DOHH2 (cell line): ENCODE data around the gene TMEM266.

ENCODE experiments used
- H3F3A ChIP-seq: fragments of 200-600 bp; sonication (generic), shearing (Covaris generic); 2 replicates; pipeline ENCODE4 v1.6.0; 2016; ENCODE audit warnings: antibody characterized with exemption, mild to moderate bottlenecking; ENCODE audit not compliant: control insufficient read depth, insufficient read depth
- H3K27ac ChIP-seq: fragments of 200-600 bp; sonication (generic); 2 replicates; pipeline ENCODE4 v1.5.1; 2014; ENCODE audit warnings: low read depth, mild to moderate bottlenecking, low read length, moderate library complexity
- H3K27me3 ChIP-seq: fragments of 200-600 bp; sonication (generic); 2 replicates; pipeline ENCODE4 v1.6.1; 2014; ENCODE audit warnings: mild to moderate bottlenecking, low read length, mixed read lengths; ENCODE audit not compliant: control insufficient read depth
- H3K36me3 ChIP-seq: fragments of 200-600 bp; sonication (generic); 2 replicates; pipeline ENCODE4 v1.6.1; 2014; ENCODE audit warnings: mild to moderate bottlenecking, low read length, moderate library complexity, mixed read lengths; ENCODE audit not compliant: control insufficient read depth
- H3K4me1 ChIP-seq: fragments of 200-600 bp; sonication (generic); 2 replicates; pipeline ENCODE4 v1.6.1; 2014; ENCODE audit warnings: mild to moderate bottlenecking, low read length, mixed read lengths; ENCODE audit not compliant: control insufficient read depth
- H3K4me2 ChIP-seq: fragments of 200-600 bp; sonication (generic); 2 replicates; pipeline ENCODE4 v1.6.0; 2014; ENCODE audit warnings: mild to moderate bottlenecking, low read length, moderate library complexity
- H3K4me3 ChIP-seq: fragments of 200-600 bp; sonication (generic); 2 replicates; pipeline ENCODE4 v1.5.1; 2014; ENCODE audit warnings: mild to moderate bottlenecking, low read length, mixed read lengths
- H3K79me2 ChIP-seq: fragments of 200-600 bp; sonication (generic); 2 replicates; pipeline ENCODE4 v1.6.1; 2014; ENCODE audit warnings: mild to moderate bottlenecking, low read length, mixed read lengths; ENCODE audit not compliant: control insufficient read depth
- H3K9me2 ChIP-seq: fragments of 200-600 bp; sonication (generic); replicated peaks from 2 replicates; pipeline ENCODE4 v1.6.1; 2014; ENCODE audit warnings: mild to moderate bottlenecking, low read length, mixed read lengths; ENCODE audit not compliant: control insufficient read depth
- H3K9me3 ChIP-seq: fragments of 200-600 bp; sonication (generic); 2 replicates; pipeline ENCODE4 v1.6.1; 2014; ENCODE audit warnings: antibody characterized with exemption, low read length, mixed read lengths; ENCODE audit not compliant: control insufficient read depth, insufficient read depth
- H4K20me1 ChIP-seq: fragments of 200-600 bp; sonication (generic); 2 replicates; pipeline ENCODE4 v1.6.0; 2014; ENCODE audit warnings: low read depth, mild to moderate bottlenecking, antibody characterized with exemption, low read length, moderate library complexity; ENCODE audit not compliant: control insufficient read depth, insufficient read depth
- CTCF ChIP-seq: fragments of 200-600 bp; sonication (generic); IDR thresholded peaks from one replicate; pipeline ENCODE4 v1.5.1; 2014; ENCODE audit warnings: antibody characterized with exemption, mild to moderate bottlenecking, low read depth, low read length; ENCODE audit not compliant: poor library complexity, severe bottlenecking
- EZH2phosphoT487 ChIP-seq: fragments of 200-600 bp; sonication (generic); IDR thresholded peaks from 2 replicates; pipeline ENCODE4 v1.6.1; 2017; ENCODE audit warnings: borderline replicate concordance, mild to moderate bottlenecking, antibody characterized with exemption, low read length, moderate library complexity, mixed read lengths

TMEM266 gene

GRCh38 chr15:76024021-76024768, 35.6 kb upstream of the TMEM266 start:
- H3K36me3 ChIP-seq, result no peaks in the 10 kb centered on the region
- H3K4me3 ChIP-seq, result no peak overlapping the region
- no peak overlapping the region for H3K27ac ChIP-seq
- H3K9me2 ChIP-seq, result no peaks in the 10 kb centered on the region
- H3F3A ChIP-seq, result no peaks in the 10 kb centered on the region
- H4K20me1 ChIP-seq, result no peaks in the 10 kb centered on the region
- H3K27me3 ChIP-seq, result no peaks in the 10 kb centered on the region
- H3K79me2 ChIP-seq, result no peaks in the 10 kb centered on the region
- no peak overlapping the region for H3K4me2 ChIP-seq
- no peaks in the 10 kb centered on the region for H3K4me1 ChIP-seq
- TF ChIP-seq CTCF, result no peak
- no peak for TF ChIP-seq EZH2phosphoT487
- H3K9me3 ChIP-seq, result 0 out of 2 replicates have a peak, but pooled peaks cover 5% of the 10 kb centered on the region

- no peak overlapping the region for H3K27ac ChIP-seq
These were observed 27.7 kb upstream of the TMEM266 start for GRCh38 chr15:76032046-76032445.

GRCh38 chr15:76033438-76033837, 26.3 kb upstream of the TMEM266 start:
- Histone ChIP-seq H3K27ac (no peak overlapping the region), H3K4me3 (no peak overlapping the region), H3K9me3 (no peaks in the 10 kb centered on the region), H3F3A (no peaks in the 10 kb centered on the region), H3K36me3 (no peaks in the 10 kb centered on the region), H3K79me2 (no peaks in the 10 kb centered on the region), H3K27me3 (peaks cover 11% of the 10 kb centered on the region), H3K4me2 (no peak overlapping the region), H3K9me2 (no peaks in the 10 kb centered on the region), H3K4me1 (no peaks in the 10 kb centered on the region), H4K20me1 (no peaks in the 10 kb centered on the region)
- TF ChIP-seq EZH2phosphoT487, result no peak
- no peak for TF ChIP-seq CTCF

More at GRCh38 chr15:76032046-76032445, 27.7 kb upstream of the TMEM266 start:
- no peaks in the 10 kb centered on the region for H3K4me1 ChIP-seq
- H3K9me3 ChIP-seq, result no peaks in the 10 kb centered on the region
- H3F3A ChIP-seq, result no peaks in the 10 kb centered on the region
- H4K20me1 ChIP-seq, result no peaks in the 10 kb centered on the region
- no peaks in the 10 kb centered on the region for H3K79me2 ChIP-seq
- H3K9me2 ChIP-seq, result no peaks in the 10 kb centered on the region
- H3K27me3 ChIP-seq, result peaks cover 8% of the 10 kb centered on the region
- H3K4me3 ChIP-seq, result no peak overlapping the region
- H3K4me2 ChIP-seq, result no peak overlapping the region
- H3K36me3 ChIP-seq, result no peaks in the 10 kb centered on the region
- TF ChIP-seq EZH2phosphoT487, result no peak
- no peak for TF ChIP-seq CTCF
